ENCODE data around the gene TTC1.
"Not testable (repeated sequence)": the region's sequence is repeated elsewhere in the genome, so short reads cannot be mapped to it uniquely, and the experiment has no call there.

The TTC1 gene

GRCh38 chr5:160008877-160009590 is at the start of gene TTC1:
Gene TTC1, plus strand, starts transcription at chr5:160009139. Its CDS starts 1,390 bp downstream, at chr5:160010529.
- peak within 1 kb of the TSS; percentile 75 for H3K27ac ChIP-seq
- TF ChIP-seq ZFX (IDR thresholded peaks at IDR 0.05) (no peak), CTCF (conservative IDR thresholded peaks at IDR 0.05) (no peak)

GRCh38 chr5:159961176-159962160 is 47.5 kb upstream of the TTC1 start:
- H3K27ac ChIP-seq, result no peak overlapping the region
- TF ChIP-seq ZFX (IDR thresholded peaks at IDR 0.05) (no peak), CTCF (conservative IDR thresholded peaks at IDR 0.05) (no peak)

- no peak overlapping the region for H3K27ac ChIP-seq
- TF ChIP-seq ZFX (IDR thresholded peaks at IDR 0.05) (no peak), CTCF (conservative IDR thresholded peaks at IDR 0.05) (no peak)
These were observed 46.7 kb upstream of the TTC1 start for GRCh38 chr5:159962214-159962613.

- H3K27ac ChIP-seq, result no peak overlapping the region
- TF ChIP-seq CTCF (conservative IDR thresholded peaks at IDR 0.05) (no peak), ZFX (IDR thresholded peaks at IDR 0.05) (no peak)
These were observed 45.0 kb upstream of the TTC1 start for GRCh38 chr5:159963935-159964334.

- H3K27ac ChIP-seq, result no peak overlapping the region
- TF ChIP-seq ZFX (IDR thresholded peaks at IDR 0.05), result no peak
- TF ChIP-seq CTCF (conservative IDR thresholded peaks at IDR 0.05), result peak; percentile 88
These were observed 43.7 kb upstream of the TTC1 start for GRCh38 chr5:159965031-159965837.

- peak; percentile 55 for TF ChIP-seq CTCF (conservative IDR thresholded peaks at IDR 0.05)
- not testable (repeated sequence) for H3K27ac ChIP-seq
These were observed 43.2 kb upstream of the TTC1 start for GRCh38 chr5:159965838-159966128.

Measured in C4-2B (cell line).